ENCODE results near the gene IGSF23.
"Not testable (repeated sequence)": the region's sequence is repeated elsewhere in the genome, so short reads cannot be mapped to it uniquely, and the experiment has no call there.

Gene IGSF23

GRCh38 chr19:44611812-44612295 is 1.5 kb upstream of the IGSF23 start:
- DNase-seq (ENCODE audit: low read depth in 2 of 2), result no peak

GRCh38 chr19:44614313-44614712 is 950 bp downstream of the IGSF23 start:
- no peak for DNase-seq (ENCODE audit: low read depth in 2 of 2)

GRCh38 chr19:44615863-44616247 is 2.5 kb downstream of the IGSF23 start:
- no peak for DNase-seq (ENCODE audit: low read depth in 2 of 2)

- no peak for DNase-seq (ENCODE audit: low read depth in 2 of 2)
Measured at GRCh38 chr19:44617110-44617880, 3.9 kb downstream of the IGSF23 start.

GRCh38 chr19:44618640-44619357 is 5.4 kb downstream of the IGSF23 start:
- DNase-seq (ENCODE audit: low read depth in 2 of 2), result no peak

- no peak for DNase-seq (ENCODE audit: low read depth in 2 of 2)
Measured at GRCh38 chr19:44620667-44621066, 7.3 kb downstream of the IGSF23 start.

- DNase-seq (ENCODE audit: low read depth in 2 of 2), result no peak
Measured at GRCh38 chr19:44621367-44621766, 8.0 kb downstream of the IGSF23 start.

- no peak for DNase-seq (ENCODE audit: low read depth in 2 of 2)
Measured at GRCh38 chr19:44623080-44623479, 9.7 kb downstream of the IGSF23 start.

GRCh38 chr19:44623626-44624025 is 10.3 kb downstream of the IGSF23 start:
- no peak for DNase-seq (ENCODE audit: low read depth in 2 of 2)

- no peak for DNase-seq (ENCODE audit: low read depth in 2 of 2)
Measured at GRCh38 chr19:44624840-44625354, 11.5 kb downstream of the IGSF23 start.

- not testable (repeated sequence) for DNase-seq (ENCODE audit: low read depth in 2 of 2)
Measured at GRCh38 chr19:44625637-44626036, 12.3 kb downstream of the IGSF23 start.

- no peak for DNase-seq (ENCODE audit: low read depth in 2 of 2)
Measured at GRCh38 chr19:44626048-44626624, 12.8 kb downstream of the IGSF23 start.

- no peak for DNase-seq (ENCODE audit: low read depth in 2 of 2)
Measured at GRCh38 chr19:44627631-44628030, 14.3 kb downstream of the IGSF23 start.

GRCh38 chr19:44628793-44629192 is 15.4 kb downstream of the IGSF23 start:
- DNase-seq (ENCODE audit: low read depth in 2 of 2), result no peak

GRCh38 chr19:44631611-44632010 is 18.2 kb downstream of the IGSF23 start:
- DNase-seq (ENCODE audit: low read depth in 2 of 2), result not testable (repeated sequence)

GRCh38 chr19:44634058-44634457 is 20.7 kb downstream of the IGSF23 start:
- DNase-seq (ENCODE audit: low read depth in 2 of 2), result not testable (repeated sequence)

GRCh38 chr19:44634785-44635184 is 21.4 kb downstream of the IGSF23 start:
- no peak for DNase-seq (ENCODE audit: low read depth in 2 of 2)

- no peak for DNase-seq (ENCODE audit: low read depth in 2 of 2)
Measured at GRCh38 chr19:44635581-44636438, 22.4 kb downstream of the IGSF23 start.

GRCh38 chr19:44636439-44637389 is 23.4 kb downstream of the IGSF23 start:
- no peak for DNase-seq (ENCODE audit: low read depth in 2 of 2)

- DNase-seq (ENCODE audit: low read depth in 2 of 2), result no peak
Measured at GRCh38 chr19:44637390-44637764, 24.0 kb downstream of the IGSF23 start.

Data from stimulated activated CD4-positive, alpha-beta T cell treated with anti-CD3 and anti-CD28 coated beads, Interleukin-12 subunit alpha, Interleukin-12 subunit beta, amount 100 ng/mL, for 24 hours (primary cell).